ENCODE data around the gene PTPRK.

DNA sequence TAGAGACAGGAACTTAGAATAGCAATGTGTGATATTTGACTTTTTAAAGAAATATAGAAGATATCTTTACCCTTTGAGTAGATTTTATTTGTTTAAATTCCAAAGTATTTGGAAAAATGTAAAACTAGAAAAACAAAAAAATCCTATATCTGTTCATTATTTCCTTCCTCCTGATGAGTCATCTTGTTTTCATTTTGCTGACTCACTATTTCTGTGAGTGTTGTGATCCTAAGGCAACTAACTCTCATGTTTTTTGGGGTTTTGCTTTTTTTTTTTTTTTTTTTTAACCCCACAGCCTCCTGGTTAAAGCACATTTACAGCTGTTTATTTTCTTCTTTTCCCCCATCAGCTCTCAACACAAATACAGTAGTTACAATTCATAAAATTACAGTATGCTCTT is 581.7 kb downstream of the PTPRK start:
- no peak for TF ChIP-seq POLR2A (IDR thresholded peaks at IDR 0.05)
- TF ChIP-seq, protein P1, sequence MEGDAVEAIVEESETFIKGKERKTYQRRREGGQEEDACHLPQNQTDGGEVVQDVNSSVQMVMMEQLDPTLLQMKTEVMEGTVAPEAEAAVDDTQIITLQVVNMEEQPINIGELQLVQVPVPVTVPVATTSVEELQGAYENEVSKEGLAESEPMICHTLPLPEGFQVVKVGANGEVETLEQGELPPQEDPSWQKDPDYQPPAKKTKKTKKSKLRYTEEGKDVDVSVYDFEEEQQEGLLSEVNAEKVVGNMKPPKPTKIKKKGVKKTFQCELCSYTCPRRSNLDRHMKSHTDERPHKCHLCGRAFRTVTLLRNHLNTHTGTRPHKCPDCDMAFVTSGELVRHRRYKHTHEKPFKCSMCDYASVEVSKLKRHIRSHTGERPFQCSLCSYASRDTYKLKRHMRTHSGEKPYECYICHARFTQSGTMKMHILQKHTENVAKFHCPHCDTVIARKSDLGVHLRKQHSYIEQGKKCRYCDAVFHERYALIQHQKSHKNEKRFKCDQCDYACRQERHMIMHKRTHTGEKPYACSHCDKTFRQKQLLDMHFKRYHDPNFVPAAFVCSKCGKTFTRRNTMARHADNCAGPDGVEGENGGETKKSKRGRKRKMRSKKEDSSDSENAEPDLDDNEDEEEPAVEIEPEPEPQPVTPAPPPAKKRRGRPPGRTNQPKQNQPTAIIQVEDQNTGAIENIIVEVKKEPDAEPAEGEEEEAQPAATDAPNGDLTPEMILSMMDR (IDR thresholded peaks at IDR 0.05), result no peak
